Ectodermal cell (in vitro differentiated cells): ENCODE measurements around the gene MRPL10. TPM values are rescaled to one million over a fixed set of nuclear protein-coding genes. Genes with fewer than 3 reads are reported as not detected.
A peak's percentile ranks its signal among the peaks of the same experiment; 100 is the strongest.

Source experiments
- H3K27ac ChIP-seq: 2 replicates; pipeline ENCODE4 v1.7.0; 2013; ENCODE audit warnings: mild to moderate bottlenecking, low read depth, low read length; ENCODE audit not compliant: insufficient read depth, poor library complexity, severe bottlenecking
- H3K27me3 ChIP-seq: 2 replicates; pipeline ENCODE4 v1.7.0; 2013; ENCODE audit warnings: mild to moderate bottlenecking, low read length; ENCODE audit not compliant: insufficient read depth, control insufficient read depth, poor library complexity, severe bottlenecking
- H3K36me3 ChIP-seq: one replicate; pipeline ENCODE4 v1.7.0; 2013; ENCODE audit warnings: low read length; ENCODE audit not compliant: control insufficient read depth, insufficient read depth
- H3K4me1 ChIP-seq: one replicate; pipeline ENCODE4 v1.7.0; 2013; ENCODE audit warnings: low read length; ENCODE audit not compliant: control insufficient read depth, insufficient read depth
- H3K4me3 ChIP-seq: 2 replicates; pipeline ENCODE4 v1.7.0; 2013; ENCODE audit warnings: low read depth, low read length, control low read depth; ENCODE audit not compliant: insufficient read depth
- H3K9me3 ChIP-seq: 2 replicates; pipeline ENCODE4 v1.7.0; 2013; ENCODE audit warnings: mild to moderate bottlenecking, low read length, moderate library complexity; ENCODE audit not compliant: control insufficient read depth
- WGBS, 2 experiments: methylation state at CpG; one replicate each; pipeline ENCODE4 v1.1.7; 2013; ENCODE audit warnings: missing lambda C conversion rate in 2 of 2; 5-methylcytosine and 5-hydroxymethylcytosine counted together
- polyA plus RNA-seq, 4 experiments: library from polyadenylated mRNA; stranded (reverse); fragments of 50-300 nt; gene quantifications; one replicate each; pipeline ENCODE4 v1.2.3, GENCODE V29; 2013

Gene MRPL10
- 69.7 TPM for polyA plus RNA-seq (2013, experiment 1 of 4)
- polyA plus RNA-seq (2013, experiment 2 of 4) = 75.9 TPM
- 73.5 TPM for polyA plus RNA-seq (2013, experiment 3 of 4)
- 87.0 TPM for polyA plus RNA-seq (2013, experiment 4 of 4)

GRCh38 chr17:47831003-47831933, at the start of gene MRPL10, which contains the start of gene LRRC46:
TSS of gene MRPL10 (minus strand) at chr17:47831541. CDS start at chr17:47831511, 30 bp downstream.
TSS of gene LRRC46 (plus strand) at chr17:47831670. CDS start at chr17:47831990, 320 bp downstream.
- peak within 1 kb of the TSS; percentile 88 for H3K4me3 ChIP-seq
- peaks cover 17% of the 10 kb centered on the region for H3K36me3 ChIP-seq
- WGBS, 2 experiments = 0 to 1% methylated on average over 42 of the region's 42 CpGs
- H3K27ac ChIP-seq = peak within 1 kb of the TSS; percentile 52
- H3K4me1 ChIP-seq = peaks cover 5% of the 10 kb centered on the region
- H3K9me3 ChIP-seq = no peaks in the 10 kb centered on the region
- no peaks in the 10 kb centered on the region for H3K27me3 ChIP-seq

- WGBS, 2 experiments = 90 to 95% methylated on average over 6 to 8 of the region's 8 CpGs
- Histone ChIP-seq H3K27me3 (no peaks in the 10 kb centered on the region), H3K27ac (no peak overlapping the region), H3K36me3 (no peaks in the 10 kb centered on the region), H3K4me3 (no peak overlapping the region), H3K4me1 (peaks cover 24% of the 10 kb centered on the region), H3K9me3 (no peaks in the 10 kb centered on the region)
Measured at GRCh38 chr17:47879776-47880454, 48.6 kb upstream of the MRPL10 start.

- Histone ChIP-seq H3K4me3 (no peak overlapping the region), H3K4me1 (peaks cover 29% of the 10 kb centered on the region), H3K9me3 (no peaks in the 10 kb centered on the region), H3K27me3 (no peaks in the 10 kb centered on the region), H3K36me3 (no peaks in the 10 kb centered on the region), H3K27ac (no peak overlapping the region)
- WGBS, 2 experiments = 78 to 84% methylated on average over 2 of the region's 2 CpGs
Measured at GRCh38 chr17:47879028-47879585, 47.8 kb upstream of the MRPL10 start.

- no peak overlapping the region for H3K27ac ChIP-seq
- no peaks in the 10 kb centered on the region for H3K9me3 ChIP-seq
- WGBS, 2 experiments = 65 to 68% methylated on average over 10 of the region's 10 CpGs
- H3K4me1 ChIP-seq = peaks cover 32% of the 10 kb centered on the region
- H3K4me3 ChIP-seq = no peak overlapping the region
- no peaks in the 10 kb centered on the region for H3K36me3 ChIP-seq
- no peaks in the 10 kb centered on the region for H3K27me3 ChIP-seq
Measured at GRCh38 chr17:47878203-47879027, 47.1 kb upstream of the MRPL10 start.

- Histone ChIP-seq H3K4me1 (peaks cover 41% of the 10 kb centered on the region), H3K36me3 (no peaks in the 10 kb centered on the region), H3K27me3 (peaks cover 2% of the 10 kb centered on the region), H3K9me3 (no peaks in the 10 kb centered on the region), H3K27ac (no peak overlapping the region), H3K4me3 (no peak overlapping the region)
- 77 to 82% methylated on average over 9 of the region's 9 CpGs for WGBS, 2 experiments
Measured at GRCh38 chr17:47877368-47878034, 46.2 kb upstream of the MRPL10 start.

GRCh38 chr17:47875011-47875985, 44.0 kb upstream of the MRPL10 start:
- H3K4me1 ChIP-seq = peaks cover 54% of the 10 kb centered on the region
- no peak overlapping the region for H3K4me3 ChIP-seq
- WGBS, 2 experiments = 57 to 61% methylated on average over 11 of the region's 11 CpGs
- H3K27me3 ChIP-seq = peaks cover 15% of the 10 kb centered on the region
- H3K27ac ChIP-seq = no peak overlapping the region
- H3K9me3 ChIP-seq = no peaks in the 10 kb centered on the region
- no peaks in the 10 kb centered on the region for H3K36me3 ChIP-seq

- Histone ChIP-seq H3K9me3 (no peaks in the 10 kb centered on the region), H3K27ac (no peak overlapping the region), H3K36me3 (no peaks in the 10 kb centered on the region), H3K4me3 (no peak overlapping the region), H3K4me1 (peaks cover 64% of the 10 kb centered on the region), H3K27me3 (peaks cover 15% of the 10 kb centered on the region)
- 54 to 58% methylated on average over 4 of the region's 4 CpGs for WGBS, 2 experiments
Measured at GRCh38 chr17:47873200-47874090, 42.1 kb upstream of the MRPL10 start.

- WGBS, 2 experiments = 5 to 6% methylated on average over 15 of the region's 15 CpGs
- Histone ChIP-seq H3K4me1 (peaks cover 57% of the 10 kb centered on the region), H3K9me3 (no peaks in the 10 kb centered on the region), H3K36me3 (no peaks in the 10 kb centered on the region), H3K27me3 (peaks cover 15% of the 10 kb centered on the region), H3K27ac (no peak overlapping the region), H3K4me3 (peak overlapping the region; percentile 17)
Measured at GRCh38 chr17:47872651-47873161, 41.4 kb upstream of the MRPL10 start.
